Activated naive CD8-positive, alpha-beta T cell treated with anti-CD3 and anti-CD28 coated beads for 36 hours (primary cell): ENCODE data around the gene SFI1. TPM values are rescaled to one million over a fixed set of nuclear protein-coding genes. Genes with fewer than 3 reads are reported as not detected.

Source experiments
- DNase-seq: peaks from one replicate; pipeline ENCODE4 v3.0.0; 2021
- H3K27ac Mint-ChIP-seq: one replicate; pipeline ENCODE4 v1.8.0; 2022; ENCODE audit warnings: mild to moderate bottlenecking, moderate library complexity, mixed read lengths
- H3K27me3 Mint-ChIP-seq: one replicate; pipeline ENCODE4 v1.8.0; 2022; ENCODE audit warnings: mild to moderate bottlenecking, mixed read lengths
- H3K36me3 Mint-ChIP-seq: one replicate; pipeline ENCODE4 v1.8.0; 2021; ENCODE audit warnings: mild to moderate bottlenecking, mixed read lengths
- H3K4me1 Mint-ChIP-seq: one replicate; pipeline ENCODE4 v1.8.0; 2021; ENCODE audit warnings: mixed read lengths
- H3K4me3 Mint-ChIP-seq: one replicate; pipeline ENCODE4 v1.8.0; 2022; ENCODE audit warnings: mild to moderate bottlenecking, moderate library complexity, mixed read lengths
- H3K9me3 Mint-ChIP-seq: one replicate; pipeline ENCODE4 v1.8.0; 2022; ENCODE audit warnings: mixed read lengths
- total RNA-seq, 2 experiments: library from RNA; stranded (reverse); gene quantifications; one replicate each; pipeline ENCODE4 v1.2.3, GENCODE V29; 2021

SFI1 gene
- total RNA-seq, 2 experiments from 2014 or later = 110 to 122 TPM

GRCh38 chr22:31661851-31662667 is 165.7 kb downstream of the SFI1 start, which contains the start of gene PISD:
Gene PISD, minus strand, starts transcription at chr22:31662215. Its CDS starts 7 bp downstream, at chr22:31662208.
- Mint-ChIP-seq H3K27me3 (no peaks in the 10 kb centered on the region), H3K9me3 (no peaks in the 10 kb centered on the region), H3K4me1 (peaks cover 26% of the 10 kb centered on the region), H3K36me3 (peaks cover 5% of the 10 kb centered on the region), H3K27ac (peak within 1 kb of the TSS; percentile 95), H3K4me3 (peak within 1 kb of the TSS; percentile 98)
- peak; percentile 95 for DNase-seq

DNA sequence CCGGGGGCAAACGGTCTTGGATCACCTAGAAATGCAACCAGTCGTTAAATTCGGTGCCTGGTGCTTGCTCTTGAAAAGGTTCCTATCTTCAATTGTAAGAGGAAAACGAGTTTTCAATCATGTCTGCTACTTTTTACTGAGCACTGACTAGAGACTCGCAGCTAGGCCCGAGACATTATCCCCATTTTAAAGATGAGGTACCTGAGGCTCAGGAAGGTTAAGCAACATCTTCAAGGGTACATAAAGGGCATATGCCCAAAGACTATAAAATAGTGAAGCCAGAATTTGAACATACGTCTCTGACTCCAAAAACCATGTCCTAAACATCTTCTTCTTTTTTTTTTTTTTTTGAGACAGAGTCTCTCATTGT is 166.3 kb downstream of the SFI1 start:
- DNase-seq = no peak
- Mint-ChIP-seq H3K27me3 (no peaks in the 10 kb centered on the region), H3K36me3 (peaks cover 5% of the 10 kb centered on the region), H3K4me1 (peaks cover 26% of the 10 kb centered on the region), H3K4me3 (peak overlapping the region; percentile 98), H3K27ac (peak overlapping the region; percentile 95), H3K9me3 (no peaks in the 10 kb centered on the region)

Other genes with a start within 250 kb of the SFI1 start
- 10 to 100 TPM; 10.7 to 11.3 TPM for gene PIK3IP1, start 204.0 kb upstream of the SFI1 start, total RNA-seq
- 10 to 100 TPM; 35.3 to 36.3 TPM for gene PATZ1, start 150.2 kb upstream of the SFI1 start, total RNA-seq
- 100 to 1,000 TPM in 1 of 2 experiments, 10 to 100 TPM in 1; 95.8 to 103 TPM for gene DRG1, start 96.9 kb upstream of the SFI1 start, total RNA-seq
- 10 to 100 TPM; 31.3 to 38.8 TPM for gene EIF4ENIF1, start 6.7 kb upstream of the SFI1 start, total RNA-seq
- 10 to 100 TPM; 43.4 to 45.8 TPM for gene PISD, start 165.7 kb downstream of the SFI1 start, total RNA-seq